CD4-positive, alpha-beta T cell treated with Interleukin-6 at 100 ng/mL for 8 hours (primary cell): Measurements from ENCODE around the gene RYR3.
"Not testable (repeated sequence)": the region's sequence is repeated elsewhere in the genome, so short reads cannot be mapped to it uniquely, and the experiment has no call there.

ENCODE experiments used
- DNase-seq: peaks from one replicate; pipeline ENCODE4 v3.0.0-alpha.2; 2020; ENCODE audit warnings: mixed read lengths, low spot score

The RYR3 gene

DNA sequence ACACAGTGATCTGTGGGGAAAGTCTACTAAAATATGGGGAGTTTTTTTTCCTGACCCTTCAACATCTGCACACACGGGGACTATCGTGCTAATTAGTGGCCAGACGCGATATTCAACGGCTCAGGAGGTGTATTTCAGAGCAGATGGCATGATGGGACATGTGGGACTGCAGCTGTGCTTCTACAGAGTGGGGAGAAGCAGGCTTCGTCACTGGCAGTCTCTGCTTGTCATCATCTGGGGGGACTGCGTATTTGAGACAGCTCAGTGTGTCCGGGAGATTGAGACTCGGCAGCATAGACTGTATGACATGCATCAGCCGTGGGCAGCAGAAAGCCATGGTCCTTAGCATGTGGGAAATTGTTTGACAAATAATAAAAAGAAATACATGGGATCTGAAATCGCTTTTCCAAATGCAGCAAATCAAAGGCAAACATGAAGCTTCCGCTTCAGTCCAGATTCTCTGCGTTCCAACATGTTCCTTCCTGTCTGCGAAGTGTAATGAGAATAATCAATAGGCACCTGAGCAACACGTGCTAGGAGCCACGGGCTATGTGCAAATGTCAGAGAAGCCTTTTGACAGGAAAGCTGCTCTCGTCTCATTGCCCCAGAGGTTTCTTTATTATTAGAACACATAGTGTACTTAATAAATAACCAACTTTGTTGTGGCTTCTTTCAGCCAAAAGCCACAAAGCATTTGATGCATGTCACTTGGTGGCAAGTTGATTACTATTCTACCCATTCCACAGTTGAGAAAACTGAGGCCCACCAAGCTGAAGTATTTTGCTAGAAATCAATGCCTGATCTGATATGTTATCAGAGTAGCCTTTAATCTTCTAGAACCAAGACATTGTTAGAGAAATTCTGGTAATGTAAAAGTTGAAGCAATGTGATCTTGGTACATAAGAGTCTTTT is 276.3 kb downstream of the RYR3 start:
- no peak for DNase-seq

DNA sequence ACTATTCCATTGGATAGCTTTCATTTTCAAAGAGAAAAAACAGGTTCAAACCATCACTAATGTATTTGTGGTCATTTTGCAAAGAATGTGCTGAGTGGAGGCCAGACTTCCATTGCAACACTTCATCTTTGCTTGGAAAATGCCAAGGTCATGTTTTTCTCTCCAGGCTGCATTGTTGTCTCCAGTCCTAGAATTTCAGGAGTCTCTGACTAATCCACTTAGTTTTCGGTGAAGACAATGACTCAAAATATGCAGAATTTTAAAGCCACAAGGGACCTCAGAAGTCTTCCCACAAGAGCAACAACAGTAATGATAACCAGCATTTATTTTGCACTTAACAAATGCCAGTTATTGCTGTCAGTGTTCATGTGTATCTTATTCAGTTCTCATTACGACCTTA is 277.0 kb downstream of the RYR3 start:
- no peak for DNase-seq

GRCh38 chr15:33592864-33593263 is 282.1 kb downstream of the RYR3 start:
- no peak for DNase-seq

DNA sequence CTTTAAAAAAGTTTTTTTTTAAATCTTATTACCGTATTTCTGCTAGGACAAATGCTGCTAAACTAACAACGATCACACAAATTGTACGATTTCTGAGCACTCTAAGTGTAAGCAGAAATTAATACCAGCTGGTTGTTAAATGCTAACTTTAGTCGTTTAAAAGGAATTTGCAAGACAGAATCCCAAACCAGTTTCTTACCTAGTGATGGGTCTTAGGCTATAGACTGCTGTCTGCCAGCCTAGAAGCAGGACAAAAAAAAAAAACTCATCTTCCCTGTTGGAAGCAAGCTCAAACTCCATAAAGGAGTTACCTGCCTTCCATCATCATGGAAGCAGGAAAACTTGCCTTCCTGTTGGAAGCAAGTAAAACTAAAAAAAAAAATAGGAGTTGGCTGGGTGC is 287.6 kb downstream of the RYR3 start:
- not testable (repeated sequence) for DNase-seq

DNA sequence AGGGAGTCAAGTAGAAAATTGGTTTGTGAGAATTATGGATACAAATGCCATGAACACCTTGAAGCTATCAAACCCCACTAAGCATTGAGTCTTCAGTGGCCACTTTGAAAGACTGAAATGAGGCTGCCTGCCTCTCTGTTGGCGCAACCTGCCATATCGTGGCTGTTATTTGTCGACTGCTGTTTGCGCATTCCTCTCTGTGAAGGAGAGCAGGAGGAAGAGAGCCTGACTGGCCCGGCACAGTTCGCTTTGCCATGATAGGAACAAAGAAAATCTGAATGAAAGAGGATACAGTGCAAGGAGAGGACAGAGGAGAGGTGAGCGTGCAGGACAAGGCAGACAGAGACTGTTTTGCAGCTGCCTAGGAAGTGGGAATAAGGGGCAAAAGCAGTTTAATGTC is 289.4 kb downstream of the RYR3 start:
- DNase-seq, result no peak

GRCh38 chr15:33601461-33601860 is 290.7 kb downstream of the RYR3 start:
- DNase-seq, result no peak

- no peak for DNase-seq
These were observed 297.9 kb downstream of the RYR3 start for GRCh38 chr15:33608714-33609113.

DNA sequence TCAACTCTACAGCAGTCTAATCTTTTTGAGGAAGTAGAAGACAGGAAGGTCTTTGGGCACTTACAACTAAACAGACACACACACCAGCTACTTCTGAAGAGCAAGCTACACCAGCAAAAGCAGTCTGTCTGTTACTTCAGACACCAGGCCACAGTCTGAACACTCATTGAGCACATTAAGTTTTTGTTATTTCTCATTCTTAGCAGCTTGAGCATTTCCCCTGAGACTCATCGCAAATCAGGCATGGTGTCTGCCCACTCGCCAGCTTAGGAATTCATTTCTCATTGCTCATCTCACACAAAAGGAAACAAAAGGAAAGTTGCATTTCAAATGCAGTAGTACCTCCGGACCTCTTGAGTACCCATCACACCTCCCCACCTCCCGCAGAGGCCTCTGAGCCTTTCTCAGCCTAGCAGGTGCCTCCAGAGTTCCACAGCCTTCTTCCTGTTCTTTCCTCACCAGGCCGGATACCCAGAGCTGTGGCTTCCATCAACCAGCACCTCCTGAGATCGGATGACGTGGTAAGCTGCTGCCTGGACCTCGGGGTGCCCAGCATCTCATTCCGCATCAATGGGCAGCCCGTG is 302.0 kb downstream of the RYR3 start:
- DNase-seq, result no peak

DNA sequence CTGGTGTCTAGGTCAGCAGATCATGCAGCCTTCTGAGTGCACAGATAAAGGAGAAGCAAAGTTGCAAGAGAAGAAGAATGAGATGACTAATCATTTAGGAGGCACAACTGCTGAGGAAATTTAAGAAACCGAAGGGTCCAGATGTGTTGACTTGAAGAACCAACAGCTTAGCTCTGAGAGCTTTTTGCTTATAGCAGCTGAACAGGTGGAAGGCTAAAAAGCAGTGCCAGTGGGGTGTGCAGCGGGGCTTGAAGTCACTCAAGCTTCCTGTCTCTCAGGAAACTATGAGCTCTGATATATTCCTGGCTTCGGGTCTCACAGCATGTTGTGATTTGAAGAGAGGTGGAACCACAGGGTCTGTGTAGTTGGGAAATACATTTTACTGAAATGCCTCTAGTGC is 305.7 kb downstream of the RYR3 start:
- DNase-seq, result no peak

DNA sequence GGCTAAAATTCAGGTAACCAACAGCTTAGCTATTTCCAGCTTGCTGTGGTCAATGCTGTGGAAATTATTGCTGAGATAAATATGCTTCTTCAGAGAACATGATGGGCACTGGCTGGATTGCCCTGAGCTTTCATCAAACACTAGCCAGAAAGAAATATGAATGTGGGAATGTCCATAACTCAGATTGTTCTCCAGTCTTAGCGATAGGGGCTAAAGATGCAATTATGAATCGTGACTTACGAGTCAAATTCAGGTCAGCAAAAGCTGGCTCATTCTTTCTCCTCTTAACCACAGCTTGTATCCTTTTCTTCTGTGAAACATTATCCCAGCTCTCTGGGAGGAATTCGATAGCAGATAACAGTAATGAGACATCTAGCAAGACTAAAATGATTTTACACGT is 307.6 kb downstream of the RYR3 start:
- DNase-seq, result no peak

DNA sequence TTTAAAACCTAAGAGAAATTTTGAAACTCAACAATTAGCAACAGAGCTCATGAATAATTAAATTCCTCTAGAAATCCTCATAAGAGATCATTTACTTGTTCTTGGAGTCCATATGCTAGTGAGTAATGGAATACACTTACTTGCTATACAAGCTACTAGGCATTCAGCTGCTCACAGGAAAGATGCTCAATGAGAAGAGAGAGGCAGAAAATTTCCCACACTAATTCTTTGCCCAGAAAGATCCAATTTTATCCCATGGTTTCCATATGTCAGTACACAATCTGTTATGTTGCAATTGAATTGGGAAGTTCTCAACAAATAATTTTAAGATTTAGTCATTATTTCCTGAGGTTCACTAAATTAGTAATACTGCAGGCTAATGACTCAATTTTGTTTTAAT is 310.4 kb downstream of the RYR3 start:
- DNase-seq, result no peak

DNA sequence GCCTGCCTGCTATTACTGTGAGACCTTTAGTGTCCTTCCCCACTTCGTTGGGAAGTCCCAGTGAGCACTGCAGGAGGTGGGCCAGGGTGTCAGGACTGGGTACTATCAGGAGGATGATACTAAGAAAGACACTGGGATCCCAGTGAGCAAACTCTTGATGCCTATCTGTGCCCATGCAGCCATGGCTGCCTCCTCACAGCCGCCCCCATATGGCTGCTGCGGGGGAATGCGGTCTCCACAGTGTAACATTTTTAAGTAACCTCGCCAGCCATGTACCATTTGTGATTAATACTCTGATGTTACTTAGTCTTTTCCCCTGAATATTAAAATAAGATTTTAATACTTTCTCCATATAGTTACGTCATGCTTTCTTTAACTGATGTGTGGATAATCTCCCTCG is 312.2 kb downstream of the RYR3 start:
- DNase-seq, result no peak

DNA sequence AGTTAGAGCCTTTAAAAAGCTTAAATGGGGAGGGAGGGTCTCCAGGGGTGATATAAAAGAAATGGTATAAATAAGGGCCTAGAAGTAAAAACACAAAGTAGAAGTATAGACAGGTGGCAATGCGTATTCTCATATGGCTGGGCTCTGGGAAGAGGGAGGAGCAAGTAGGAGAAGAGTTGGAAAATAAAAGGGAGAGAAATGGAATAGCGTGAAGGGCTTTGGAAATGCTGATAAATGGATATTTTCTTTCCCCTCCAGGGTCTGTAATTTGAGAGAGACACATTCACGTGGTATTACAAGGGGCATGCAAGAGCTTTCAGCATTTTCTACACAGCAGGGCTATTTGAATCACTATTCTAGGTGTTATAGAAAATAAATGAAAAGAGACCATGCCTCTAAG is 313.7 kb downstream of the RYR3 start:
- DNase-seq, result no peak

DNA sequence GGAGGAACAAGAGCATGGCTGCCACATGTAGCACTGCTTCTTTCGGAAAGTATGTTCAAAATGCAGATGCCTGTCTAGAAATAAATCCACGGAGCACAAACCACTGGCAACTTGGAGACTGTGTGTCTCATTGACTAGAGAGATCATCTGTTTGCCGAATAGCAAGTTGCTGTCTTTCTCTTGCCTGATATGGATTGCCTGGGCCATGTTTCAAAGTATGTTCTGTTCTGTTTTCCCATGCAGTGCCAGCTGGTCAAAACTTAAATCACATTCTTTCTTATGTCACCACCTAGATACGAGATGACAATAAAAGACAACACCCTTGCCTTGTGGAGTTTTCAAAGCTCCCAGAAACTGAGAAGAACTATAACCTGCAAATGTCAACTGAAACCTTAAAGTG is 318.9 kb downstream of the RYR3 start:
- DNase-seq, result no peak

DNA sequence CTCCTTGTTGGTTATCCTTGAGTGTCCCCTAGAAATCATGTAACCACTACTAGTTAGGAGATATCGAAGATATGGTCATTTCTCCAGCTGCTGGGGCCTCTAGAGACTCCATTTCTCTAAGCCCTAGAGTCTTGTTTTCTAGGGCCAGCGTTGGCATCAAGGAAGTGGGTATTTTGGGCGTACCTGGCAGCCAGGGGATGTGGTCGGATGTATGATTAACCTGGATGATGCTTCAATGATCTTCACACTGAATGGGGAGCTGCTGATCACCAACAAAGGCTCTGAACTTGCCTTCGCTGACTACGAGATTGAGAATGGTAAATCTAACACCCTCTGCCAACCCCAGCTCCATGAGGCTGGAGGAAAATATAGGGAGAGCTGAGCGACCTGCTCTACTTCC is 325.5 kb downstream of the RYR3 start:
- no peak for DNase-seq

DNA sequence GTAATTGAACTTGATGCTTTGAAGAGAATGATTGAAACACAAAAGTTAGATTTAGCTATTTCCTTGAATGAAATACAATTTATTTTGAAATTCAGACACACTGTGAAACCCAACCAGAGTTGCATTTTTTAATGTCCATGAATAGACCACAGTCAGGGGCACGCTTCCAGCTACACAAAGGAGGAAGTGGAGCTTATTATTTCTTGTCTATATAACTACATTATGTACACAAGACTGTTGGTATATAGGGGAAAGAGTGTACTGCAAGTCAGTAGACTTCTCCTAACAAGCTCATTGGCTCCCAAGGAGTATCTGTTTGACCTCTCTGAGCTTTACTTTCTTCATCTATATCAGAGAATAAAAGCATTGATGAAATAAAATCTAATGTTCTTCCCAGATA is 326.2 kb downstream of the RYR3 start:
- DNase-seq, result no peak

- no peak for DNase-seq
These were observed 327.7 kb downstream of the RYR3 start for GRCh38 chr15:33638453-33638852.

DNA sequence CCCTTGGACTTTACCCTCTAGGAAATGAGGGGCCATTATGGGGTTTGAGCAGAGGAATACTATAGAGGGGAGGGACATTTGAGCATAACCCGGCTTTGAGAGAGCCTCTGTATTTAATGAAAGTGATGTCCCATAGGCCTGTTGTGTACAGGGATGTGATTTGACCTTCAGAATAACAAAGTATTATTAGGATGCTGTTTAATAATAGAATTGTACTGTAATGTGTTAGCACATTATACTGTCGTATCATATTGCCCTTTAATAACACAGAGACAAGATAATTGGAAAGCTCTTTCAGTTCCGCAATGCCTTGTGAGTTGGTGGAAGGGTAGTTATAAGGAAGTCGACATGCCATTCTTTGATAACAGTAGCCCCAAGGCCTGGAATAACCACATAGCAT is 328.3 kb downstream of the RYR3 start:
- DNase-seq, result no peak

DNA sequence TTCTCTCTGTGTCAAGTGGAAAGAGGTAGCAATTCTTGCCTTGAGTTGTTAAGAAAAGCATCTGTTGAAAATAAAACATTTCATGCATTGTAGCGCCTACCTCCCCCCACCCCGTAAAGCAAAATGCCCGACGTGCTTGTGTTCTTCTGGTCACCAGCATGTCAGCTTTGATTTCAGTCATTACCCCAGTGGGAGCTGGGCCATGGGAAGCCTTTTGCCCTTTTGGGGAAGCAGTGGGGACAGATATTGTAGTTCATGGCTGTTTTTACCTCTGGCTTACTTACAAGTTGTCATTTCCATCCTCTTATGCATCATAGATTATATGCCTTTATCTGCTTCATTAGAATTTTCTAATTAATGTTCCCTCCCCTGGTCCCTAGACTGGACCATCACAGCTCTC is 328.7 kb downstream of the RYR3 start:
- DNase-seq, result no peak

GRCh38 chr15:33639978-33640377 is 329.2 kb downstream of the RYR3 start:
- DNase-seq, result no peak

DNA sequence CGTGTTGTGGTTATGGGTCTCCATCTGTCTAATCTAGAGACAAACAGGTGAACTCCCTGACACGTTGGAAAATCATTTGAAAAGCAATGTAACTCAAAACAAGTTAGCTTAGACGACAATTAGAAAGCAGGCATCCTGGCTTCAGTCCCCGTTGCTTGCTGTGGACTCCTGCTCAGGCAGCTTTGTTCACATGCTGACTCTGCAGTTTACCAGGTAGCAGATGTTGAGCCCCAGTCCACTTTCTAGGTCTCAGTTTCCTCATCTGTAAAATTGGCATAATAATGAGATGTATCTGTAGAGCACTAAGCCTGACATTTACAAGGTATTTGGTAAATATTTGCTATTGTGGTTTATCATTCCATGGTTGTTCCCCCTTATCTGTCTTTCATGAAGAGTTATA is 330.3 kb downstream of the RYR3 start:
- DNase-seq, result no peak

GRCh38 chr15:33644304-33644703 is 333.5 kb downstream of the RYR3 start:
- no peak for DNase-seq

GRCh38 chr15:33646744-33647143 is 336.0 kb downstream of the RYR3 start:
- DNase-seq, result no peak
